Osteoblast (primary cell): Measurements from ENCODE around the gene IFNAR1. TPM values are rescaled to one million over a fixed set of nuclear protein-coding genes. Genes with fewer than 3 reads are reported as not detected.

Experiments
- DNase-seq: peaks from one replicate; pipeline ENCODE4 v3.0.0; 2011; ENCODE audit warnings: low spot score, mixed read lengths; ENCODE audit not compliant: insufficient read length; ENCODE audit errors: missing footprints
- H2AFZ ChIP-seq: 2 replicates; pipeline ENCODE4 v1.6.0; 2011; ENCODE audit warnings: mild to moderate bottlenecking, low read length
- H3K27ac ChIP-seq: 2 replicates; pipeline ENCODE4 v1.5.1; 2011; ENCODE audit warnings: mild to moderate bottlenecking, low read depth, low read length, moderate library complexity
- H3K27me3 ChIP-seq: 2 replicates; pipeline ENCODE4 v1.6.0; 2012; ENCODE audit warnings: mild to moderate bottlenecking, control low read depth, inconsistent platforms, low read length, moderate library complexity; ENCODE audit not compliant: insufficient read depth
- H3K36me3 ChIP-seq: 2 replicates; pipeline ENCODE4 v1.5.1; 2011; ENCODE audit warnings: mild to moderate bottlenecking, low read length, control low read depth, moderate library complexity; ENCODE audit not compliant: insufficient read depth
- H3K4me1 ChIP-seq: 2 replicates; pipeline ENCODE4 v1.5.1; 2011; ENCODE audit warnings: mild to moderate bottlenecking, low read length, control low read depth, moderate library complexity; ENCODE audit not compliant: insufficient read depth
- H3K4me2 ChIP-seq: 2 replicates; pipeline ENCODE4 v1.6.0; 2011; ENCODE audit warnings: mild to moderate bottlenecking, low read length; ENCODE audit not compliant: insufficient read depth
- H3K4me3 ChIP-seq: fragments of 200-600 bp; sonication (generic); 3 replicates; pipeline ENCODE4 v1.5.1; 2012; ENCODE audit warnings: mild to moderate bottlenecking, low read length, inconsistent platforms; ENCODE audit not compliant: insufficient read depth
- H3K79me2 ChIP-seq: 2 replicates; pipeline ENCODE4 v1.6.0; 2012; ENCODE audit warnings: mild to moderate bottlenecking, low read length, control low read depth, inconsistent platforms; ENCODE audit not compliant: insufficient read depth
- H3K9me3 ChIP-seq: 2 replicates; pipeline ENCODE4 v1.5.1; 2011; ENCODE audit warnings: low read depth, low read length, control low read depth
- H4K20me1 ChIP-seq: 2 replicates; pipeline ENCODE4 v1.6.0; 2012; ENCODE audit warnings: mild to moderate bottlenecking, low read length, control low read depth; ENCODE audit not compliant: insufficient read depth
- CTCF ChIP-seq: IDR thresholded peaks from 2 replicates; pipeline ENCODE4 v1.5.1; 2011; ENCODE audit warnings: mild to moderate bottlenecking, low read depth, low read length, moderate library complexity; ENCODE audit errors: extremely low read depth
- total RNA-seq: library from RNA; depleted of rRNA; stranded (reverse); fragments of >200 nt; gene quantifications from 2 replicates; pipeline ENCODE4 v1.2.3, GENCODE V29; 2012

The IFNAR1 gene
- total RNA-seq, 1 donor: 26.1 TPM

- no peak for DNase-seq
- H3K4me3 ChIP-seq: no peak overlapping the region
- no peak overlapping the region for H3K27ac ChIP-seq
- H3K36me3 ChIP-seq: peaks cover 19% of the 10 kb centered on the region
- H3K4me2 ChIP-seq: no peak overlapping the region
- H3K4me1 ChIP-seq: no peaks in the 10 kb centered on the region
- peaks cover 11% of the 10 kb centered on the region for H3K79me2 ChIP-seq
- no peak overlapping the region for H2AFZ ChIP-seq
- H3K9me3 ChIP-seq: no peaks in the 10 kb centered on the region
- TF ChIP-seq CTCF: no peak
- H4K20me1 ChIP-seq: peaks cover 3% of the 10 kb centered on the region
- no peaks in the 10 kb centered on the region for H3K27me3 ChIP-seq
These were observed 15.1 kb downstream of the IFNAR1 start for GRCh38 chr21:33339918-33340317.

- H3K27ac ChIP-seq: no peak overlapping the region
- H3K4me2 ChIP-seq: no peak overlapping the region
- peaks cover 45% of the 10 kb centered on the region for H3K36me3 ChIP-seq
- no peak overlapping the region for H2AFZ ChIP-seq
- H4K20me1 ChIP-seq: no peaks in the 10 kb centered on the region
- no peak for DNase-seq
- no peaks in the 10 kb centered on the region for H3K79me2 ChIP-seq
- no peak for TF ChIP-seq CTCF
- no peak overlapping the region for H3K4me3 ChIP-seq
- no peaks in the 10 kb centered on the region for H3K4me1 ChIP-seq
- H3K27me3 ChIP-seq: no peaks in the 10 kb centered on the region
- H3K9me3 ChIP-seq: no peaks in the 10 kb centered on the region
These were observed 21.0 kb downstream of the IFNAR1 start for GRCh38 chr21:33345751-33346238.

- Histone ChIP-seq H4K20me1 (no peaks in the 10 kb centered on the region), H3K4me1 (no peaks in the 10 kb centered on the region), H3K27me3 (no peaks in the 10 kb centered on the region), H3K4me3 (no peak overlapping the region), H3K9me3 (no peaks in the 10 kb centered on the region), H3K27ac (no peak overlapping the region), H2AFZ (no peak overlapping the region), H3K4me2 (no peak overlapping the region), H3K36me3 (peaks cover 34% of the 10 kb centered on the region), H3K79me2 (no peaks in the 10 kb centered on the region)
- DNase-seq: no peak
- TF ChIP-seq CTCF: no peak
These were observed 23.9 kb downstream of the IFNAR1 start for GRCh38 chr21:33348706-33349105.

- Histone ChIP-seq H3K36me3 (peaks cover 39% of the 10 kb centered on the region), H3K4me3 (no peak overlapping the region), H3K27me3 (no peaks in the 10 kb centered on the region), H3K79me2 (no peaks in the 10 kb centered on the region), H3K4me1 (no peaks in the 10 kb centered on the region), H3K9me3 (no peaks in the 10 kb centered on the region), H2AFZ (no peak overlapping the region), H3K27ac (no peak overlapping the region), H4K20me1 (no peaks in the 10 kb centered on the region), H3K4me2 (no peak overlapping the region)
- TF ChIP-seq CTCF: no peak
- DNase-seq: no peak
These were observed 25.9 kb downstream of the IFNAR1 start for GRCh38 chr21:33350676-33351075.
